ENCODE results near the gene FUS.

GRCh38 chr16:31190061-31190460, 10.1 kb downstream of the FUS start:
- TF ChIP-seq KLF10 (CRISPR knock-in tag; IDR thresholded peaks at IDR 0.05) (no peak), GABPB2 (CRISPR knock-in tag; conservative IDR thresholded peaks at IDR 0.05) (no peak), FOXM1 (IDR thresholded peaks at IDR 0.05; ENCODE audit: low read depth) (no peak), FOXM1 (CRISPR knock-in tag; IDR thresholded peaks at IDR 0.05; ENCODE audit: low read depth) (no peak), POLR2AphosphoS5 (IDR thresholded peaks at IDR 0.05; ENCODE audit: control insufficient read depth, insufficient read depth, low read depth, low read length) (no peak), MTA3 (IDR thresholded peaks at IDR 0.05; ENCODE audit: borderline replicate concordance) (no peak), CTCF (IDR thresholded peaks at IDR 0.05 in 2 of 3, conservative IDR thresholded peaks at IDR 0.05 in 1 of 3; ENCODE audit: insufficient read depth in 2 of 3, low read depth in 1 of 3, low read length in 3 of 3) (no peak), EZH2 (IDR thresholded peaks at IDR 0.05; ENCODE audit: borderline replicate concordance, low read depth, low read length) (no peak), CEBPB (tag; IDR thresholded peaks at IDR 0.05) (no peak)
- TF ChIP-seq, protein P1, sequence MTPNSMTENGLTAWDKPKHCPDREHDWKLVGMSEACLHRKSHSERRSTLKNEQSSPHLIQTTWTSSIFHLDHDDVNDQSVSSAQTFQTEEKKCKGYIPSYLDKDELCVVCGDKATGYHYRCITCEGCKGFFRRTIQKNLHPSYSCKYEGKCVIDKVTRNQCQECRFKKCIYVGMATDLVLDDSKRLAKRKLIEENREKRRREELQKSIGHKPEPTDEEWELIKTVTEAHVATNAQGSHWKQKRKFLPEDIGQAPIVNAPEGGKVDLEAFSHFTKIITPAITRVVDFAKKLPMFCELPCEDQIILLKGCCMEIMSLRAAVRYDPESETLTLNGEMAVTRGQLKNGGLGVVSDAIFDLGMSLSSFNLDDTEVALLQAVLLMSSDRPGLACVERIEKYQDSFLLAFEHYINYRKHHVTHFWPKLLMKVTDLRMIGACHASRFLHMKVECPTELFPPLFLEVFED (CRISPR knock-in tag; conservative IDR thresholded peaks at IDR 0.05): no peak
